NCI-H748 treated with DMSO at 0.1 percent for 48 hours (cell line): ENCODE measurements around the gene PEAK1.

Source experiments
- DNase-seq: peaks from one replicate; lab custom pipeline; 2025; lab: John Stamatoyannopoulos, UW

PEAK1 gene

GRCh38 chr15:77126529-77127326 is 293.2 kb downstream of the PEAK1 start:
- DNase-seq, result no peak

GRCh38 chr15:77123854-77124253 is 296.1 kb downstream of the PEAK1 start:
- DNase-seq, result no peak

- DNase-seq, result no peak
Observed at GRCh38 chr15:77122576-77122975, 297.3 kb downstream of the PEAK1 start.

GRCh38 chr15:77121599-77121998 is 298.3 kb downstream of the PEAK1 start:
- DNase-seq, result no peak

- DNase-seq, result no peak
Observed at GRCh38 chr15:77120576-77120975, 299.3 kb downstream of the PEAK1 start.

- DNase-seq, result no peak
Observed at GRCh38 chr15:77119446-77119845, 300.5 kb downstream of the PEAK1 start.

GRCh38 chr15:77118882-77119321 is 301.0 kb downstream of the PEAK1 start:
- peak; percentile 18 for DNase-seq

GRCh38 chr15:77115179-77115578 is 304.7 kb downstream of the PEAK1 start:
- DNase-seq, result no peak

GRCh38 chr15:77112838-77113504 is 306.9 kb downstream of the PEAK1 start:
- no peak for DNase-seq

- no peak for DNase-seq
Observed at GRCh38 chr15:77111789-77112188, 308.1 kb downstream of the PEAK1 start.

GRCh38 chr15:77107531-77108355 is 312.2 kb downstream of the PEAK1 start:
- peak; percentile 2 for DNase-seq

GRCh38 chr15:77107068-77107467 is 312.8 kb downstream of the PEAK1 start:
- DNase-seq, result no peak

GRCh38 chr15:77104155-77104554 is 315.7 kb downstream of the PEAK1 start:
- DNase-seq, result no peak

GRCh38 chr15:77099741-77100463 is 320.0 kb downstream of the PEAK1 start:
- no peak for DNase-seq

- no peak for DNase-seq
Observed at GRCh38 chr15:77098572-77098971, 321.3 kb downstream of the PEAK1 start.

GRCh38 chr15:77097921-77098320 is 322.0 kb downstream of the PEAK1 start:
- no peak for DNase-seq

GRCh38 chr15:77097248-77097721 is 322.6 kb downstream of the PEAK1 start:
- DNase-seq, result no peak

- DNase-seq, result no peak
Observed at GRCh38 chr15:77096541-77096940, 323.4 kb downstream of the PEAK1 start.

- no peak for DNase-seq
Observed at GRCh38 chr15:77096138-77096537, 323.8 kb downstream of the PEAK1 start.

GRCh38 chr15:77094397-77095030 is 325.4 kb downstream of the PEAK1 start:
- no peak for DNase-seq

- no peak for DNase-seq
Observed at GRCh38 chr15:77093436-77093835, 326.5 kb downstream of the PEAK1 start.
